HEK293 (cell line): ENCODE measurements around the gene ARFGAP1.

Source experiments
- CTCF ChIP-seq: fragments of 450-650 bp; formaldehyde crosslinking; IDR thresholded peaks from 2 replicates; pipeline ENCODE4 v1.5.1; 2016; ENCODE audit warnings: missing biosample characterization, missing genetic modification characterization
- KLF9 ChIP-seq: fragments of 450-650 bp; formaldehyde crosslinking; IDR thresholded peaks from 2 replicates; pipeline ENCODE4 v1.5.1; 2016; ENCODE audit warnings: missing biosample characterization, missing genetic modification characterization, low read depth
- ZBTB21 ChIP-seq: fragments of 450-650 bp; formaldehyde crosslinking; IDR thresholded peaks from 2 replicates; pipeline ENCODE4 v1.5.1; 2017; ENCODE audit warnings: missing biosample characterization, missing genetic modification characterization
- ZNF521 ChIP-seq: fragments of 450-650 bp; formaldehyde crosslinking; IDR thresholded peaks from 2 replicates; pipeline ENCODE4 v1.5.1; 2017; ENCODE audit warnings: missing biosample characterization, mild to moderate bottlenecking, missing genetic modification characterization

- TF ChIP-seq ZNF521: no peak
- TF ChIP-seq KLF9: no peak
- TF ChIP-seq ZBTB21 (tag by site-specific recombination): no peak
- no peak for TF ChIP-seq CTCF (tag by site-specific recombination)
These were observed 20.8 kb downstream of the ARFGAP1 start for GRCh38 chr20:63293456-63293855.
